Nephron (organoid): ENCODE results near the gene WDR20.
A peak's percentile ranks its signal among the peaks of the same experiment; 100 is the strongest.

Source experiments
- H3K27ac Mint-ChIP-seq, 3 experiments: 2 replicates each; pipeline ENCODE4 v1.8.0; 2020; ENCODE audit warnings: mixed read lengths in 3 of 3, mild to moderate bottlenecking in 2 of 3, moderate library complexity in 1 of 3
- H3K27me3 Mint-ChIP-seq: 2 replicates; pipeline ENCODE4 v1.8.0; 2021; ENCODE audit warnings: low read depth, mild to moderate bottlenecking, moderate library complexity, mixed read lengths
- H3K36me3 Mint-ChIP-seq: 2 replicates; pipeline ENCODE4 v1.8.0; 2020; ENCODE audit warnings: low read depth, mixed read lengths
- H3K4me1 Mint-ChIP-seq: 2 replicates; pipeline ENCODE4 v1.8.0; 2020; ENCODE audit warnings: mixed read lengths
- H3K4me3 Mint-ChIP-seq, 3 experiments: 2 replicates each; pipeline ENCODE4 v1.8.0; 2020; ENCODE audit warnings: mild to moderate bottlenecking in 3 of 3, mixed read lengths in 3 of 3, moderate library complexity in 2 of 3
- H3K9me3 Mint-ChIP-seq: 2 replicates; pipeline ENCODE4 v1.8.0; 2020; ENCODE audit warnings: mixed read lengths
- TF ChIP-seq, protein P1 (sequence below), 3 experiments: fragments of 200-600 bp; sonication (generic); IDR thresholded peaks; one replicate each; pipeline ENCODE4 v1.5.0; 2021; ENCODE audit warnings: antibody characterized with exemption in 3 of 3; ENCODE audit not compliant: unreplicated experiment in 3 of 3

Gene WDR20, protein sequence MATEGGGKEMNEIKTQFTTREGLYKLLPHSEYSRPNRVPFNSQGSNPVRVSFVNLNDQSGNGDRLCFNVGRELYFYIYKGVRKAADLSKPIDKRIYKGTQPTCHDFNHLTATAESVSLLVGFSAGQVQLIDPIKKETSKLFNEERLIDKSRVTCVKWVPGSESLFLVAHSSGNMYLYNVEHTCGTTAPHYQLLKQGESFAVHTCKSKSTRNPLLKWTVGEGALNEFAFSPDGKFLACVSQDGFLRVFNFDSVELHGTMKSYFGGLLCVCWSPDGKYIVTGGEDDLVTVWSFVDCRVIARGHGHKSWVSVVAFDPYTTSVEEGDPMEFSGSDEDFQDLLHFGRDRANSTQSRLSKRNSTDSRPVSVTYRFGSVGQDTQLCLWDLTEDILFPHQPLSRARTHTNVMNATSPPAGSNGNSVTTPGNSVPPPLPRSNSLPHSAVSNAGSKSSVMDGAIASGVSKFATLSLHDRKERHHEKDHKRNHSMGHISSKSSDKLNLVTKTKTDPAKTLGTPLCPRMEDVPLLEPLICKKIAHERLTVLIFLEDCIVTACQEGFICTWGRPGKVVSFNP

DNA sequence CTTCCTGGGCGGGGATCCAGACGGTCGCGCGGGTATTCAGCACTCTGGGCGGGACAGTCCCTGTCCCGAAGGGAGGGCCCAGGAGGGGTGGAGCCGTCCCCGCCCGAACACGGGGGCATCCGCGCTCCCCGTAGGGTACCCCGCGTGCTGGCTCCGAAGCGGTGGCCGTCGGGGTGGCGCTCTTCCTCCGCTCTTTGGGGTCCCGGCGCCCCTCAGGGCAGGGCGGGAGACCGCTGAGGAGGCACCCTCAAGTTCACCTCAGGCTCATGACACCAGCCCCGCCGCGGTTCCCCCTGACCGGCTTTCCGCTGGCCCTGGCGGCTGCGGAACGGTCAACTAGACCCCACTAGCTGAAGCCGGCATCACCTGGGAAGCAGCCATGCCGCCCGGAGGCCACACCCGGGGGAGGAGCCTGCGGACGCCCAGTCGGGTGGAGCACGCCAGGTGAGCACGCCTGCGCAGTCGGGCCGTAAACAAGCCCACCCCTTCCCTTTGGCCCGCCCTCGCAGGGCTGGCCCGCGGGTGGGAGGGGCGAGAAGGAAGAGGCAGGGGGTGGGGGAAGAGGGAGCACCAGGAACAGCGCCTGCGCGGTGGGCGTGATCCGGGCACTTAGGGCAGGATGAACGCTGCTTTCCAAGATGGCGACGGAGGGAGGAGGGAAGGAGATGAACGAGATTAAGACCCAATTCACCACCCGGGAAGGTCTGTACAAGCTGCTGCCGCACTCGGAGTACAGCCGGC is at the start of gene WDR20:
Gene WDR20, plus strand, starts transcription at position 612 of the 741 bp plus-strand sequence. Its CDS starts 27 bp downstream, at position 639.
- Mint-ChIP-seq H3K27me3 (no peaks in the 10 kb centered on the region), H3K9me3 (no peaks in the 10 kb centered on the region), H3K4me1 (peaks cover 19% of the 10 kb centered on the region), H3K27ac (peak within 1 kb of the TSS; percentile 94 to 99 (median 99)), H3K36me3 (peaks cover 2% of the 10 kb centered on the region), H3K4me3 (peak within 1 kb of the TSS; percentile 99)
- TF ChIP-seq, protein P1, sequence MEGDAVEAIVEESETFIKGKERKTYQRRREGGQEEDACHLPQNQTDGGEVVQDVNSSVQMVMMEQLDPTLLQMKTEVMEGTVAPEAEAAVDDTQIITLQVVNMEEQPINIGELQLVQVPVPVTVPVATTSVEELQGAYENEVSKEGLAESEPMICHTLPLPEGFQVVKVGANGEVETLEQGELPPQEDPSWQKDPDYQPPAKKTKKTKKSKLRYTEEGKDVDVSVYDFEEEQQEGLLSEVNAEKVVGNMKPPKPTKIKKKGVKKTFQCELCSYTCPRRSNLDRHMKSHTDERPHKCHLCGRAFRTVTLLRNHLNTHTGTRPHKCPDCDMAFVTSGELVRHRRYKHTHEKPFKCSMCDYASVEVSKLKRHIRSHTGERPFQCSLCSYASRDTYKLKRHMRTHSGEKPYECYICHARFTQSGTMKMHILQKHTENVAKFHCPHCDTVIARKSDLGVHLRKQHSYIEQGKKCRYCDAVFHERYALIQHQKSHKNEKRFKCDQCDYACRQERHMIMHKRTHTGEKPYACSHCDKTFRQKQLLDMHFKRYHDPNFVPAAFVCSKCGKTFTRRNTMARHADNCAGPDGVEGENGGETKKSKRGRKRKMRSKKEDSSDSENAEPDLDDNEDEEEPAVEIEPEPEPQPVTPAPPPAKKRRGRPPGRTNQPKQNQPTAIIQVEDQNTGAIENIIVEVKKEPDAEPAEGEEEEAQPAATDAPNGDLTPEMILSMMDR (IDR thresholded peaks at IDR 0.05; ENCODE audit: unreplicated experiment in 3 of 3), result no peak

DNA sequence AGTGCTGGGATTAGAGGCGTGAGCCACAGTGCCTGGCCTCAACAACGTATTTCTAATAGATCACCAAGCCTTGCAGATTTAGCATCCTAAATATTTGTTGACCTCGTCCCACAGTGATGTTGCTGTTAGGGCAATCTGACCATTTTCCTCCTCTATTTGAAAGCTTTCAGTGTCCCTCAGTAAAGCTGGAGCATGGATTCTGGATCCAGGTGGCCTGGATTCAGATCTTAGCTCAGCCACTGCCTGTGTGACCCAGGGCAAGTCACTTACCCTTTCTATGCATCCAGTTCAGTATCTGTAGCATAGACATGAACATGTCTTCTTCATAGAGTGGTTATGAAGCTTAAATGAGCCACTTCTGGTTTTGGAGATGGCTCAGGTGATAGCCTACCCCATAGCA is 49.0 kb upstream of the WDR20 start:
- Mint-ChIP-seq H3K36me3 (peaks cover 7% of the 10 kb centered on the region), H3K4me1 (peaks cover 27% of the 10 kb centered on the region), H3K27me3 (no peaks in the 10 kb centered on the region), H3K27ac (no peak overlapping the region), H3K4me3 (peak overlapping the region; percentile 18 to 73 (median 64)), H3K9me3 (no peaks in the 10 kb centered on the region)
- TF ChIP-seq, protein P1 (IDR thresholded peaks at IDR 0.05; ENCODE audit: unreplicated experiment in 3 of 3), result no peak

DNA sequence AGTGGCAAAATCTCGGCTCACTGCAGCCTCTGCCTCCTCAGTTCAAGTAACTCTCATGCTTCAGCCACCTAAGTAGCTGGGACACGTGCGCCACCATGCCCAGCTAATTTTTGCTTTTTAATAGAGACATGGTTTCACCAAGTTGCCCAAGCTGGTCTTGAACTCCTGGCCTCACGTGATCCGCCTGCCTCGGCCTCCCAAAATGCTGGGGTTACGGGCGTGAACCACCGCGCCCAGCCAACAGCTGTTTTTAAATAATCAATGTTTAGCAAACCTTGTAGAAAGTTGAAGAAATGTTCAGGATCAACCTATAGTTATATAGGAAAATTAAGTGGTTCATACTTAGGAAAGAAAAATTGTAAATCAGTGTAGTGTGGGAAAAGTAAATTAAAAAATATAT is 46.9 kb upstream of the WDR20 start:
- H3K27me3 Mint-ChIP-seq, result no peaks in the 10 kb centered on the region
- H3K4me1 Mint-ChIP-seq, result peaks cover 28% of the 10 kb centered on the region
- no peaks in the 10 kb centered on the region for H3K9me3 Mint-ChIP-seq
- H3K27ac Mint-ChIP-seq, result no peak overlapping the region
- no peaks in the 10 kb centered on the region for H3K36me3 Mint-ChIP-seq
- TF ChIP-seq, protein P1 (IDR thresholded peaks at IDR 0.05; ENCODE audit: unreplicated experiment in 3 of 3), result no peak
- H3K4me3 Mint-ChIP-seq, result no peak overlapping the region

DNA sequence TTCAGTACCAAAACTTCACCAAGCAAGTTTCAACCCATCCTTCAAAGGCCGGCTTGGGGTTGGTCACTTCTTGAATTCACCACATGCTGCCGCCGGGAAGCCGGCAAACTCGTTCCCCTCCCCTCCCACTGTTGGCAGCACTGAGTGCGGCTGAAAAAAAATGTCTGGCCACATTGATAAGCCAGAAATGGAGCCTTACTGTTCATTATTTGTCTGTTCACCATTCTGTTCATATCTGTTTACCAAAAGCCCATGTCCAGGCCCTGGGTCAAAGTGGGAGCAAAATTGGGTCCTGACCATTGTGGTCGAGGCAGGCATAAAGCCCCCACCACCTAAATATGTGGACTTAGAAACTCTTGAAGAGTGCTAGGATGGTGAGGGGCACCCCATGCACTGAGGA is 45.6 kb upstream of the WDR20 start:
- Mint-ChIP-seq H3K4me1 (peaks cover 17% of the 10 kb centered on the region), H3K4me3 (no peak overlapping the region), H3K9me3 (no peaks in the 10 kb centered on the region), H3K27me3 (no peaks in the 10 kb centered on the region), H3K36me3 (no peaks in the 10 kb centered on the region), H3K27ac (no peak overlapping the region)
- TF ChIP-seq, protein P1 (IDR thresholded peaks at IDR 0.05; ENCODE audit: unreplicated experiment in 3 of 3), result no peak

DNA sequence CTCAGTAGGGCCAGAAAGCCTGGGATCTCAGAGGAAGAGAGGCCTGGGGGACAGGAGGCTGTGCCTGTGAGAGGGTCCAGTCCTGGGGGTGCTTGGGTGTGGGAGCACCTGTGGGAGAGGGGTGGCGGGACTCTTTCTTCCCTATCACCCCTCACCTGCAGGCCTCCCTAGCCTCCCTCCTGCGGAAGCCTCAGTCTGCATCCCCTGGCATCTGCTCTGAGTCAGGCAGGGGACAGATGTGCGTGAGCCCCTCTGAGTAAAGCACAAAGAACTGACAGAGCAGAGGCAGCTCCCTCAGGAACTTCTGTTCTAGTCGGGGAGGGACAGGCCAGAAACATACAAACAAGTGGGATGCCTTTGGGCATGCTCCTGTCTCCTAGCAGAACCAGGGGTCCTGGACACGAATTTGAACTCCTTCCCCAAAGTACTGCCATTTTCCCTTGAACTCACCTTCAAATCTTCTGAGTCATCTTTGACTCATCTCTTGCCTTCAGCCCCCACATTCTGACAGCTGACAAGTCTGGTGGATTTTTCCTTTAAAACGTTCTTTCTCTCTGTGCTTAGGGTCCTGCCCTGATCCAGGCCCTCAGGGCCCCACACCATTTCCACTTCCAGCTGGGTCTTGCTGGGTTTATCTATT is 44.3 kb upstream of the WDR20 start:
- peaks cover 7% of the 10 kb centered on the region for H3K4me1 Mint-ChIP-seq
- peak overlapping the region in 1 of 3 experiments; percentile 59 for H3K27ac Mint-ChIP-seq
- no peaks in the 10 kb centered on the region for H3K36me3 Mint-ChIP-seq
- TF ChIP-seq, protein P1 (IDR thresholded peaks at IDR 0.05; ENCODE audit: unreplicated experiment in 3 of 3), result no peak
- no peaks in the 10 kb centered on the region for H3K27me3 Mint-ChIP-seq
- no peaks in the 10 kb centered on the region for H3K9me3 Mint-ChIP-seq
- no peak overlapping the region for H3K4me3 Mint-ChIP-seq
